K562 (cell line): Measurements from ENCODE around the gene FAM111B. TPM values are rescaled to one million over a fixed set of nuclear protein-coding genes. Genes with fewer than 3 reads are reported as not detected.
A peak's percentile ranks its signal among the peaks of the same experiment; 100 is the strongest.

Experiments used
- ATAC-seq: fragments of 200-7000 bp; cut with Tn5 transposase; 3 replicates; pipeline ENCODE4 v1.9.1; 2020; ENCODE audit warnings: moderate library complexity
- BruUV-seq: library from RNA; stranded (reverse); fragments of 400-500 nt; replicated peaks from 2 replicates; lab custom pipeline; 2021; lab: Mats Ljungman, UMichigan
- CTCF ChIA-PET: fragments of 300-600 bp; formaldehyde crosslinking; extraction: SDS; loops from one replicate; lab custom pipeline; 2021; ENCODE audit warnings: low intra/inter-chr PET ratio; lab: Yijun Ruan, JAX
- POLR2A ChIA-PET: fragments of 300-600, 350-650 bp; sonication (Branson Sonifier 250); formaldehyde crosslinking; extraction: SDS; loops from one replicate; lab custom pipeline; 2021; ENCODE audit warnings: antibody characterized with exemption, inconsistent platforms; lab: Yijun Ruan, JAX
- DNase-seq, 4 experiments: peaks; one replicate each; pipeline versions ENCODE4 v3.0.0 to v3.0.0-alpha.2; 2011 to 2018; ENCODE audit warnings: low spot score in 3 of 4, mixed read lengths in 3 of 4; ENCODE audit errors: extremely low read depth in 1 of 4
- FAIRE-seq: peaks from 2 replicates; lab custom pipeline; 2011; peaks lifted over from hg19 to GRCh38; lab: Jason Lieb, UNC
- H2AFZ ChIP-seq: 2 replicates; pipeline ENCODE4 v1.6.0; 2011; ENCODE audit warnings: low read depth, low read length, control low read depth, inconsistent platforms
- H3K27ac ChIP-seq: fragments of 200-600 bp; 3 replicates; pipeline ENCODE4 v1.8.0; 2011; ENCODE audit warnings: low read depth, mild to moderate bottlenecking, control low read depth, inconsistent platforms, low read length, moderate library complexity, mixed read lengths; ENCODE audit errors: extremely low read depth
- H3K27me3 ChIP-seq, 2 experiments: fragments of 300-600 bp in 1 of 2; 2 replicates in 1 of 2; 3 replicates in 1 of 2; pipeline versions ENCODE4 v1.6.0 to v1.8.0; 2011; ENCODE audit warnings: inconsistent platforms in 2 of 2, low read length in 2 of 2, mild to moderate bottlenecking in 1 of 2, mixed read lengths in 1 of 2, moderate library complexity in 1 of 2; ENCODE audit not compliant: control insufficient read depth in 2 of 2, insufficient read depth in 2 of 2
- H3K36me3 ChIP-seq: fragments of 300-600 bp; 3 replicates; pipeline ENCODE4 v1.8.0; 2011; ENCODE audit warnings: mild to moderate bottlenecking, low read length, inconsistent platforms; ENCODE audit not compliant: control insufficient read depth, insufficient read depth
- H3K4me1 ChIP-seq, 2 experiments: fragments of 200-600 bp in 1 of 2; replicated peaks in 1 of 2; 2 replicates in 1 of 2; 3 replicates in 1 of 2; pipeline versions ENCODE4 v1.5.1 to v1.8.0; 2011; ENCODE audit warnings: inconsistent platforms in 2 of 2, low read length in 2 of 2, mild to moderate bottlenecking in 1 of 2, mixed read lengths in 1 of 2, moderate library complexity in 1 of 2; ENCODE audit not compliant: control insufficient read depth in 2 of 2, insufficient read depth in 2 of 2
- H3K4me2 ChIP-seq: 2 replicates; pipeline ENCODE4 v1.6.1; 2011; ENCODE audit warnings: low read length, control low read depth, inconsistent platforms, mixed read lengths; ENCODE audit not compliant: insufficient read depth
- H3K4me3 ChIP-seq: fragments of 200-600 bp; sonication (generic), shearing (Covaris generic); 2 replicates; pipeline ENCODE4 v1.5.1; 2016; ENCODE audit warnings: control low read depth, inconsistent platforms
- H3K79me2 ChIP-seq: fragments of 200-600 bp; 3 replicates; pipeline ENCODE4 v1.8.0; 2011; ENCODE audit warnings: low read length, inconsistent platforms; ENCODE audit not compliant: control insufficient read depth, insufficient read depth
- H3K9ac ChIP-seq, 2 experiments: 2 replicates each; pipeline versions ENCODE4 v1.6.0 to v1.6.1; 2011; ENCODE audit warnings: low read depth in 2 of 2, low read length in 2 of 2, control low read depth in 1 of 2, inconsistent platforms in 1 of 2, mild to moderate bottlenecking in 1 of 2, mixed read lengths in 1 of 2; ENCODE audit not compliant: insufficient read depth in 1 of 2
- H3K9me1 ChIP-seq: one replicate; pipeline ENCODE4 v1.6.0; 2011; ENCODE audit warnings: inconsistent platforms, mild to moderate bottlenecking, low read length, moderate library complexity; ENCODE audit not compliant: control insufficient read depth, insufficient read depth
- H3K9me3 ChIP-seq: replicated peaks from 2 replicates; pipeline ENCODE4 v1.5.1; 2011; ENCODE audit warnings: low read depth, low read length, inconsistent platforms; ENCODE audit not compliant: control insufficient read depth, insufficient read depth
- H4K20me1 ChIP-seq: replicated peaks from 2 replicates; pipeline ENCODE4 v1.6.1; 2011; ENCODE audit warnings: low read length, inconsistent platforms, mixed read lengths; ENCODE audit not compliant: control insufficient read depth, insufficient read depth
- NCOR1 ChIP-seq: fragments of 450-650 bp; IDR thresholded peaks from 2 replicates; pipeline ENCODE4 v1.6.1; 2016; ENCODE audit warnings: mild to moderate bottlenecking, moderate library complexity
- NR1H2 ChIP-seq: sonication (generic); formaldehyde crosslinking; IDR thresholded peaks from 2 replicates; pipeline ENCODE4 v1.4.0; 2020; ENCODE audit warnings: mild to moderate bottlenecking, missing genetic modification reagents
- SMARCE1 ChIP-seq: fragments of 450-650 bp; IDR thresholded peaks from 2 replicates; pipeline ENCODE4 v1.7.1; 2016; ENCODE audit warnings: mild to moderate bottlenecking
- SMC3 ChIP-seq: conservative IDR thresholded peaks from 2 replicates; pipeline ENCODE4 v1.6.1; 2011; ENCODE audit warnings: low read depth, low read length, improper control_type of control experiment; ENCODE audit not compliant: insufficient read depth
- ZNF224 ChIP-seq: sonication (generic); formaldehyde crosslinking; IDR thresholded peaks from 2 replicates; pipeline ENCODE4 v1.8.0; 2022; ENCODE audit warnings: mild to moderate bottlenecking, missing genetic modification reagents
- WGBS: fragments of 100-300 bp; shearing (Covaris generic); methylation state at CpG from one replicate; pipeline ENCODE4 v1.1.6; 2016; ENCODE audit warnings: low coverage, mixed read lengths; ENCODE audit not compliant: insufficient coverage; ENCODE audit errors: missing lambda C conversion rate; 5-methylcytosine and 5-hydroxymethylcytosine counted together
- in situ Hi-C: fragments of 300-500 bp; cut with MboI; formaldehyde crosslinking; loops from 4 replicates; pipeline ENCODE4 v1.15.0; 2018; ENCODE audit warnings: inconsistent platforms, mixed read lengths
- intact Hi-C: fragments of 100-400 bp; cut with micrococcal nuclease; formaldehyde crosslinking; loops from 2 replicates; pipeline ENCODE4 v1.14.2; 2022
- polyA plus RNA-seq, 8 experiments: library from polyadenylated mRNA; depleted of rRNA in 4 of 8; stranded (reverse) in 5 of 8; unstranded in 3 of 8; fragments of >200 nt; fragmentation: Nextera tagmentation in 2 of 8; fragmentation: Illumina TruSeq in 1 of 8; extraction: Ambion mirVana in 2 of 8; extraction: Trizol in 1 of 8; gene quantifications; 2 replicates each; pipeline versions ENCODE4 v1.2.1 to v1.2.3, GENCODE V29; 2011 to 2014; ENCODE audit warnings: inconsistent platforms in 1 of 8, missing spikeins in 1 of 8
- total RNA-seq, 7 experiments: library from RNA; depleted of rRNA in 6 of 7; stranded (reverse); fragments of >200 nt in 6 of 7; fragmentation: Illumina TruSeq in 2 of 7; extraction: Trizol in 2 of 7; gene quantifications; 2 replicates each; pipeline versions ENCODE4 v1.2.1 to v1.2.3, GENCODE V29; 2011 to 2021; ENCODE audit warnings: low replicate concordance in 1 of 7
- TF ChIP-seq, protein P1 (sequence below): fragments of 200-600 bp; sonication (generic); IDR thresholded peaks from one replicate; pipeline ENCODE4 v1.6.1; 2012; ENCODE audit warnings: mild to moderate bottlenecking, low read depth, low read length, inconsistent platforms

FAM111B gene
- total and polyA plus RNA-seq, 9 of the 15 experiments (the other 6 are each of a cell fraction or from before 2014, with no cell fraction given): 0.01 to 0.33 (median 0.06) TPM; not detected in 5

DNA sequence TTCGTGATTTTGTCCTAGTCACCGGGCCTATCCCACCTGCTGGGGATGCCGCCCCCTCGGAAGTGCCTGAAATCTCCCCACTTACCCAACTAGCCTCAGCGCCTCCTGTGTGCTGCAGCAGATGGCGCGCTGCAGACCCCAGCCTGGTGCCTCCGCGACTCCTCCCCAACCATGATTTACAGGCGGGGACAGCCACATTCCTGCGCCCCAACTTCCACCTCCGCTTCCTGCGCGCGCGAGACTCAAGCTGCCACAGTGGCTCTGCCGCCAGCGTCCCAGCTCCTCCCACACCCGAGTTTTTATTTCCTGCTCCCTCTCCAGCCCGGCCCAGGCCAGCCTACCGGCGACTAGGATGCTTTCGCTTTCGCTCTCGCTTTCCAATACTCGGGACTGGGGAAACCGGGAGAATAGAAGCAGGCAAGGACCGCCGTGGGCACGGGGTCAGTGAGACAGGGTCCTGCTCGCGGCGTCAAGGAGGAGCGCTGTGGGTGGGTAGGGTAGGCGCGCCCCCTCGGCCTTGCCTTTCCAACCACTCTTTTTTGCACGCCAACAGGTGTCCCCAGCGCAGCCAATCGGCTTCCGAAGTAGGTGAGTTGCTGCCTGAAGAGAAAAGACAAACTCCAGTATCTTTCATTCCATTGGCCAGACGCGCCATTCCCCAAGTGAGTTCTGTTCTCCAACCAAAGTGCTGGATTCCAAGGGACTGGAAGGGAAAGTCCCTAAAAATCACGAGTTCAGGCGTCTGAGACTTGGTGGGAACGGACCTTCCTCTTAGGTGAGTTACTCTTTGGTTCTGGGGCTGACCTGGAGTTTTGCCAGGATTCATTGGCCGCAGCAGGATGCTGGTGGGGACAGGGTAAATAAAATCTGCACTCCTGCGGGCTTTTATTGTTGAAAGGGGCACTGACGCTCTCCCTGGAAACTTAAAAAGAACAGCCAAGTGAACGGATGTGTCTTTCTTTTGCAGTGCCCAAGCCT lies 35.8 kb downstream of the FAM111B start, which contains the start of gene FAM111A:
FAM111A (plus strand) TSS at position 327 of the 978 bp plus-strand sequence. CDS start 6,017 bp downstream, outside the sequence.
- H2AFZ ChIP-seq: peak within 1 kb of the TSS; percentile 97
- in situ Hi-C loops (loop anchor here (25.0 kb wide), 1 partner anchor 506 kb away; no protein-coding TSS in a partner anchor), intact Hi-C loops (loop anchor here (10.0 kb wide), 2 partner anchors 368 to 568 kb away; partner anchors contain the start of genes LPXN and ZFP91)
- peak within 1 kb of the TSS; percentile 55; the same call in 2 of the 3 replicates for H3K27ac ChIP-seq
- no peaks in the 10 kb centered on the region for H4K20me1 ChIP-seq
- H3K9me3 ChIP-seq: no peaks in the 10 kb centered on the region
- DNase-seq: peak; percentile 67 to 82 (median 72)
- H3K36me3 ChIP-seq: no peaks in the 10 kb centered on the region
- peak; percentile 6 for FAIRE-seq
- ChIA-PET CTCF (no interaction called here), POLR2A (interaction anchor here (0.5 to 0.6 kb wide), 2 partner anchors 313 to 371 kb away, joined by 4 to 5 read pairs; no protein-coding TSS in a partner anchor)
- peaks cover 7% of the 10 kb centered on the region; the same call in 1 of the 3 replicates for H3K79me2 ChIP-seq
- ATAC-seq: peak; percentile 85
- no peaks in the 10 kb centered on the region for H3K27me3 ChIP-seq
- peak within 1 kb of the TSS; percentile 69 to 91 for H3K9ac ChIP-seq
- H3K4me3 ChIP-seq: peak within 1 kb of the TSS; percentile 74
- peaks cover 14 to 19% of the 10 kb centered on the region in 2 experiments for H3K4me1 ChIP-seq
- WGBS: 2% methylated on average over 48 of the region's 50 CpGs
- H3K4me2 ChIP-seq: peak within 1 kb of the TSS; percentile 91
- BruUV-seq: no TSS peak
- H3K9me1 ChIP-seq: no peaks in the 10 kb centered on the region
- TF ChIP-seq NR1H2 (CRISPR knock-in tag): no peak
- no peak for TF ChIP-seq NCOR1
- TF ChIP-seq, protein P1, sequence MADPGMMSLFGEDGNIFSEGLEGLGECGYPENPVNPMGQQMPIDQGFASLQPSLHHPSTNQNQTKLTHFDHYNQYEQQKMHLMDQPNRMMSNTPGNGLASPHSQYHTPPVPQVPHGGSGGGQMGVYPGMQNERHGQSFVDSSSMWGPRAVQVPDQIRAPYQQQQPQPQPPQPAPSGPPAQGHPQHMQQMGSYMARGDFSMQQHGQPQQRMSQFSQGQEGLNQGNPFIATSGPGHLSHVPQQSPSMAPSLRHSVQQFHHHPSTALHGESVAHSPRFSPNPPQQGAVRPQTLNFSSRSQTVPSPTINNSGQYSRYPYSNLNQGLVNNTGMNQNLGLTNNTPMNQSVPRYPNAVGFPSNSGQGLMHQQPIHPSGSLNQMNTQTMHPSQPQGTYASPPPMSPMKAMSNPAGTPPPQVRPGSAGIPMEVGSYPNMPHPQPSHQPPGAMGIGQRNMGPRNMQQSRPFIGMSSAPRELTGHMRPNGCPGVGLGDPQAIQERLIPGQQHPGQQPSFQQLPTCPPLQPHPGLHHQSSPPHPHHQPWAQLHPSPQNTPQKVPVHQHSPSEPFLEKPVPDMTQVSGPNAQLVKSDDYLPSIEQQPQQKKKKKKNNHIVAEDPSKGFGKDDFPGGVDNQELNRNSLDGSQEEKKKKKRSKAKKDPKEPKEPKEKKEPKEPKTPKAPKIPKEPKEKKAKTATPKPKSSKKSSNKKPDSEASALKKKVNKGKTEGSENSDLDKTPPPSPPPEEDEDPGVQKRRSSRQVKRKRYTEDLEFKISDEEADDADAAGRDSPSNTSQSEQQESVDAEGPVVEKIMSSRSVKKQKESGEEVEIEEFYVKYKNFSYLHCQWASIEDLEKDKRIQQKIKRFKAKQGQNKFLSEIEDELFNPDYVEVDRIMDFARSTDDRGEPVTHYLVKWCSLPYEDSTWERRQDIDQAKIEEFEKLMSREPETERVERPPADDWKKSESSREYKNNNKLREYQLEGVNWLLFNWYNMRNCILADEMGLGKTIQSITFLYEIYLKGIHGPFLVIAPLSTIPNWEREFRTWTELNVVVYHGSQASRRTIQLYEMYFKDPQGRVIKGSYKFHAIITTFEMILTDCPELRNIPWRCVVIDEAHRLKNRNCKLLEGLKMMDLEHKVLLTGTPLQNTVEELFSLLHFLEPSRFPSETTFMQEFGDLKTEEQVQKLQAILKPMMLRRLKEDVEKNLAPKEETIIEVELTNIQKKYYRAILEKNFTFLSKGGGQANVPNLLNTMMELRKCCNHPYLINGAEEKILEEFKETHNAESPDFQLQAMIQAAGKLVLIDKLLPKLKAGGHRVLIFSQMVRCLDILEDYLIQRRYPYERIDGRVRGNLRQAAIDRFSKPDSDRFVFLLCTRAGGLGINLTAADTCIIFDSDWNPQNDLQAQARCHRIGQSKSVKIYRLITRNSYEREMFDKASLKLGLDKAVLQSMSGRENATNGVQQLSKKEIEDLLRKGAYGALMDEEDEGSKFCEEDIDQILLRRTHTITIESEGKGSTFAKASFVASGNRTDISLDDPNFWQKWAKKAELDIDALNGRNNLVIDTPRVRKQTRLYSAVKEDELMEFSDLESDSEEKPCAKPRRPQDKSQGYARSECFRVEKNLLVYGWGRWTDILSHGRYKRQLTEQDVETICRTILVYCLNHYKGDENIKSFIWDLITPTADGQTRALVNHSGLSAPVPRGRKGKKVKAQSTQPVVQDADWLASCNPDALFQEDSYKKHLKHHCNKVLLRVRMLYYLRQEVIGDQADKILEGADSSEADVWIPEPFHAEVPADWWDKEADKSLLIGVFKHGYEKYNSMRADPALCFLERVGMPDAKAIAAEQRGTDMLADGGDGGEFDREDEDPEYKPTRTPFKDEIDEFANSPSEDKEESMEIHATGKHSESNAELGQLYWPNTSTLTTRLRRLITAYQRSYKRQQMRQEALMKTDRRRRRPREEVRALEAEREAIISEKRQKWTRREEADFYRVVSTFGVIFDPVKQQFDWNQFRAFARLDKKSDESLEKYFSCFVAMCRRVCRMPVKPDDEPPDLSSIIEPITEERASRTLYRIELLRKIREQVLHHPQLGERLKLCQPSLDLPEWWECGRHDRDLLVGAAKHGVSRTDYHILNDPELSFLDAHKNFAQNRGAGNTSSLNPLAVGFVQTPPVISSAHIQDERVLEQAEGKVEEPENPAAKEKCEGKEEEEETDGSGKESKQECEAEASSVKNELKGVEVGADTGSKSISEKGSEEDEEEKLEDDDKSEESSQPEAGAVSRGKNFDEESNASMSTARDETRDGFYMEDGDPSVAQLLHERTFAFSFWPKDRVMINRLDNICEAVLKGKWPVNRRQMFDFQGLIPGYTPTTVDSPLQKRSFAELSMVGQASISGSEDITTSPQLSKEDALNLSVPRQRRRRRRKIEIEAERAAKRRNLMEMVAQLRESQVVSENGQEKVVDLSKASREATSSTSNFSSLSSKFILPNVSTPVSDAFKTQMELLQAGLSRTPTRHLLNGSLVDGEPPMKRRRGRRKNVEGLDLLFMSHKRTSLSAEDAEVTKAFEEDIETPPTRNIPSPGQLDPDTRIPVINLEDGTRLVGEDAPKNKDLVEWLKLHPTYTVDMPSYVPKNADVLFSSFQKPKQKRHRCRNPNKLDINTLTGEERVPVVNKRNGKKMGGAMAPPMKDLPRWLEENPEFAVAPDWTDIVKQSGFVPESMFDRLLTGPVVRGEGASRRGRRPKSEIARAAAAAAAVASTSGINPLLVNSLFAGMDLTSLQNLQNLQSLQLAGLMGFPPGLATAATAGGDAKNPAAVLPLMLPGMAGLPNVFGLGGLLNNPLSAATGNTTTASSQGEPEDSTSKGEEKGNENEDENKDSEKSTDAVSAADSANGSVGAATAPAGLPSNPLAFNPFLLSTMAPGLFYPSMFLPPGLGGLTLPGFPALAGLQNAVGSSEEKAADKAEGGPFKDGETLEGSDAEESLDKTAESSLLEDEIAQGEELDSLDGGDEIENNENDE: no peak
- TF ChIP-seq SMARCE1: no peak
- TF ChIP-seq SMC3: no peak
- no peak for TF ChIP-seq ZNF224 (CRISPR knock-in tag)
